HG03108 (cell line): ENCODE results near the gene PRG3.
A peak's percentile ranks its signal among the peaks of the same experiment; 100 is the strongest.
"Not testable (repeated sequence)": the region's sequence is repeated elsewhere in the genome, so short reads cannot be mapped to it uniquely, and the experiment has no call there.

Experiments used
- ATAC-seq: cut with Tn5 transposase; IDR thresholded peaks from one replicate; pipeline ENCODE4 v1.9.1; 2021; ENCODE audit warnings: moderate library complexity; ENCODE audit not compliant: unreplicated experiment

Gene PRG3

GRCh38 chr11:57341250-57341808 lies 39.6 kb downstream of the PRG3 start:
- ATAC-seq, result no peak

- no peak for ATAC-seq
Observed at GRCh38 chr11:57340039-57340615, 40.8 kb downstream of the PRG3 start.

- no peak for ATAC-seq
Observed at GRCh38 chr11:57339328-57339727, 41.6 kb downstream of the PRG3 start.

- ATAC-seq, result no peak
Observed at GRCh38 chr11:57338142-57338541, 42.8 kb downstream of the PRG3 start, which contains the start of gene P2RX3. TSS of gene P2RX3 (plus strand) at chr11:57338352. CDS start at chr11:57338551, 199 bp downstream.

- ATAC-seq, result not testable (repeated sequence)
Observed at GRCh38 chr11:57336856-57337255, 44.1 kb downstream of the PRG3 start.

- peak; percentile 2 for ATAC-seq
Observed at GRCh38 chr11:57336111-57336666, 44.8 kb downstream of the PRG3 start.

- ATAC-seq, result peak; percentile 99
Observed at GRCh38 chr11:57335343-57336110, 45.4 kb downstream of the PRG3 start, which contains the start of gene SSRP1. TSS of gene SSRP1 (minus strand) at chr11:57335892. CDS start at chr11:57335121, 771 bp downstream.

GRCh38 chr11:57335023-57335342 lies 46.0 kb downstream of the PRG3 start:
- no peak for ATAC-seq

GRCh38 chr11:57332694-57333440 lies 48.1 kb downstream of the PRG3 start:
- no peak for ATAC-seq

- no peak for ATAC-seq
Observed at GRCh38 chr11:57331720-57332119, 49.2 kb downstream of the PRG3 start.

GRCh38 chr11:57330029-57330428 lies 50.9 kb downstream of the PRG3 start:
- ATAC-seq, result no peak

GRCh38 chr11:57327721-57328120 lies 53.2 kb downstream of the PRG3 start:
- ATAC-seq, result no peak
